Posterior vena cava (tissue), 2 donors: ENCODE results near the gene PDPN. TPM values are rescaled to one million over a fixed set of nuclear protein-coding genes. Genes with fewer than 3 reads are reported as not detected.

Experiments used
- DNase-seq: peaks from one replicate; pipeline ENCODE4 v3.0.0-alpha.2; 2020; ENCODE audit warnings: low spot score
- intact Hi-C, 2 donors: fragments of 100-400 bp; cut with DNase I; formaldehyde crosslinking; loops; one replicate each; pipeline versions ENCODE4 v1.14.1 to v1.14.2; 2022 to 2023
- total RNA-seq, 2 donors: library from RNA; stranded (reverse); fragmentation: NEBNext Ultra II Directional; extraction: Animal tissue kit (Norgen Biotek cat#: 25700); gene quantifications; one replicate each; pipeline ENCODE4 v1.2.1, GENCODE V29; 2021
- donor health status: DM: yes; HTN: yes; CAD: no.
- donor health status: DM: yes; HTN: yes; CAD: no.

Gene PDPN
- total RNA-seq, 2 donors from 2014 or later, result 28.5 to 40.9 TPM

- intact Hi-C loops, result no loop called here
- peak; percentile 9 for DNase-seq
Measured at GRCh38 chr1:13604176-13604575, 20.5 kb downstream of the PDPN start.

DNA sequence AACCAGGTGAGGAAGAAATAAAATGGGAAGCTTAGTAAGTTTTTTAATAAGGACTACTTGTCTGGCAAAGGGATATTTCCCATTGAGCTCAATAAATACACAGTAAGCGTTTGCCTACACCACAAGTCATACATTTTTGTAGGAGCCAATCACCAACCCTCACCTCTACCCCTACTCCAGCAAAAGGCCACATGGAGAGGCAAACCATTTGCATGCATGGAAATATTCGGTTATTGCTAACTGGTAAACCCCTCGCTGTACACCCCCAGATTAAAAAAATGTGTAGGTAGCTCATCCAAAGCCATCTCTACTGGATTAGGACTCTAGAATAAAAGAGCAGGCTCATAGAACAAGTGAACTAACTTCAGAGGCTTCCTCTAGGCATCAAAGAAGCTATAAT is 21.1 kb downstream of the PDPN start:
- intact Hi-C loops, result no loop called here
- no peak for DNase-seq

- DNase-seq, result peak; percentile 52
- intact Hi-C loops, result no loop called here
Measured at GRCh38 chr1:13605159-13605558, 21.5 kb downstream of the PDPN start.

DNA sequence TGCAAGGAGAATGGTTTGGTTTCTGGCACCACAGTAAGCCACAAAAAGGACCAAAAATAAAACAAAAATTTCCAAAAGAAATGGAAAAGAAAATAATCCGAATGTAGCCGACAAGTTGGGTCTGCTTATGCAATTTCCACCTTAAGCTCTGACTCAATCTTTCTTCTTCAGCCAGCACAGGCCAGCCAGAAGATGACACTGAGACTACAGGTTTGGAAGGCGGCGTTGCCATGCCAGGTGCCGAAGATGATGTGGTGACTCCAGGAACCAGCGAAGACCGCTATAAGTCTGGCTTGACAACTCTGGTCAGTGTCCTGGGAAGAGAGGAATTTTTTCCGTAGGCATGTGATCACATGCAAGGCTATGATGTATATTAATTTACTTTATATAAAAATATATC is 23.4 kb downstream of the PDPN start:
- intact Hi-C loops, result no loop called here

DNA sequence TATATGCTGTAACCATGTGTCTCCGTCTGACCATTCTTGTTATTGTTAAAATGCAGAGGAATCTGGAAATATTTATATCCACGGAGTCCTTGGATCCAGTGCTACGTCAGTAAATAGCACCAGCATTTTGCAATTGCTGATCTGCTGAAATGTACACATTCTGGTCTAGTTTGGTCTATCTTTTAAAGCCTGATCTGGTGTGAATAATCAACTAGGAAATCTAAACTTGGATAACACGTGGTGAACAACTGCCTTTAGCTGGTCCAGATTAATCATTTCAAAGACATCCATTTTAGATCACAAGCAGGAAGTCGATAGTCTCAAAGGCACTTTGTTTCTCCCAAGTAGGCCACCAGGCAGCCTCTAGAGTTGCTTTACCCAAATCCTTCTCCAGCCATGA is 32.6 kb downstream of the PDPN start:
- intact Hi-C loops, result no loop called here

More for the DNA sequence above, 23.4 kb downstream of the PDPN start:
- DNase-seq, result peak; percentile 4

DNA sequence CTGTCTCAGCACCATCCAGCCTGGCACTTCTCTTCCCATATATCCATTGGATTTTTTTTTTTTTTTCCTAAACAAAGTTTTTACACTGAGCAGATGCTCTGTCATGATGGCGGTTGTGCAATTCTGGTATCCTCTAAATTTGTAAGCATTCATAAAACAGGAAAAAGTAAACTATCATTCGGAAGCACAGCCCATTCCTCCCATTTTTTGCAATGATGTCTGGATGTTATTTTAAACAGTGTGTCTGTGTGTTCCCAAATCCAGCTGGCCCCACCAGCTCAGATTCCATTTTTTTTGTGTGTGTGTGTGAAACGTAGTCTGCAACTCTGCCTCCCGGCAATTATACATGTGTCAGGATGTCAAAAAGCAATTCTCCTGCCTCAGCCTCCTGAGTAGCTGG is 33.5 kb downstream of the PDPN start:
- peak; percentile 12 for DNase-seq
- intact Hi-C loops, result no loop called here

More for the DNA sequence above, 32.6 kb downstream of the PDPN start:
- no peak for DNase-seq

DNA sequence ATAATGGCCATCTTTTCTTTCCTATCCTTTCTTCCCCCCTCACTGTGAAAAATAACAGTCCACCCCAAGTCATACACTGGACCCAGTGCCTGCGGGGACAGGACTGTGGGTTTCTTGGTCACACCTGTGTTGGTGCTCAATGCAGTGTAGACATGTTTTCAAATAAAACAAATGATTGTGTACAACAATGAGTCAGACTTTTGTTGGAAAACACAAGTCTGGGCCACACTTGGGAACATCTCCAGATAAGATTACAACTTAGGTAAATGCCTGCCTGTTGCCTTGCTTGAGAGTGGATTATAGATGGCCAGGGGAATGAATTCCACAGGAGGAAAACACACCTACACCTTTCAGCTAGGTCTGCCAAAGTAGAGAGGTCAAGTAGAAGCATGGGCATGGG is 34.1 kb downstream of the PDPN start:
- DNase-seq, result no peak
- intact Hi-C loops, result no loop called here

DNA sequence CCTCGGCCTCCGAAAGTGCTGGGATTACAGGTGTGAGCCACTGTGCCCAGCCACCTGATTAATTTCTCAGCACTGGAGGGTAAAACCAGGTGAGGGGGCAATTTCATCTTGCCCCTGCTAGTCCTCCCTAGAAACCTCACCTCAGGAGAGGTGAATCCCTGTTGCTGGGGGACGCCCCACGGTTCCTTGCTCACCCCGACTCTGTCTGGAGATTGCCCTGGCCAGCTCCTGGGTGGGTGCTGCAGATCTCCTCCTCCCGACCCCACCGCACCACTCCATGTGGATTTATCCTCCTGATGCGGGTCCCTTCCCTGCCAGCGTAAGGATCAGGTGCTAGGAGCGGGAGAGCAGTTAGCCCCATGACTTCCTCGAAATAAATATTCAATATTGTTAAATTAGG is 34.9 kb downstream of the PDPN start:
- intact Hi-C loops, result no loop called here
- peak; percentile 72 for DNase-seq

DNA sequence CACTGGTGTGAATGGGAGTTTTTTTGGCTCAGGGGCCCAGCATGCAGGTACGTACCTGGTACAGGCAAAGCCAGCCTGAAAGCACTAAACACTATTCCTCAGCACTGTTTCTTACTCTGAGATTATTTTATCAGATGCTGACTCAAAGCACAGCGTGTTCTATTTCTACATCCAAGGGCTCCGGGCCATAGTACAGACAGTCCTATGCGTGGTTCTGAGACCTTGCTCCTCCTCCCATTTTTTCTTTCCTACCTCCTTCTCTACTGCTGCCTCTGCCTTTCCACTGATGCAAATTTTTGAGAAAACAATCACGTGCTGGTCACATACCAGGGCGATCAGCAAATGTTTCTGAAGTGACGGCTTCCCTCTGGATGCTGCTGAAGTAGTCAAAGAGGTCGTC is 36.3 kb downstream of the PDPN start:
- DNase-seq, result peak; percentile 41
- intact Hi-C loops, result no loop called here

DNA sequence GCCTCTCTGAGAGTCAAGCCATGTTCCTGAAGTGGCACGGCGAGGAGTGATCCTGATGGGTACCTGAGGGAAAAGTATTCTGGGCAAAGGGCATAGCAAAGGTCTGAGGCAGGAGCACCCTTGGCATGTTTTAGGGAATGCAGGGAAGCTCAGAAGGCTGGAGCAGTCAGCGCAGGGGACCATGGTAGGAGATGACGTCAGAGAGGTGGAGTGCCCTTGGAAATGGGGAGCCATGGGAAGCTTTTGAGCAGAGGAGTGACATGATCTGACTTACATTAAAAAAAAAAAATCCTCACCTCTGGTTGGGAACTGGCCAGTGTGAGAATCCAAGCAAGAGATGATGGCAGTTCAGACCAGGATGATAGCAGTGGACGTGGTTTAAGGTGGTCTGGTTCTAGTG is 37.2 kb downstream of the PDPN start:
- peak; percentile 30 for DNase-seq
- intact Hi-C loops, result no loop called here

DNA sequence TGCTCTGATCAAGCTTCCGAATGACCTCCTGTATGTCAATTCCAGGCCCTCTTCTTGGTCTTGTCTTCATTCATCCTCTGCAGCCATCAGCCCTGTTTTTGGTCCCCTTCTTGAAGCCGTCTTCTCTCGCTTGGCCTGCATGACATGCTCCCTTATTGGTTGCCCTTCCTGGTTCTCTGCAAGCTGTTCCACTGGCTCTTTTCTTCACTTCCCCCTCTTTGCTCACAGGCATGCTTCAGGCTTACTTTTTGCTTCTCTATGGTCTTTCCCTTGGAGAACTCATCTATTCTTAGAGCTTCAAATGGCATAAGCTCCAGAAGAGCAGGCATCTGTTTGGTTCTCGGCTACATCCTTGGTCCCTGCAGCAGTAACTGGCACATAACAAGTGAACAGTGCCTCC is 38.8 kb downstream of the PDPN start:
- DNase-seq, result no peak
- intact Hi-C loops, result no loop called here

- peak; percentile 58 for DNase-seq
- intact Hi-C loops, result no loop called here
Measured at GRCh38 chr1:13623021-13623637, 39.5 kb downstream of the PDPN start.

DNA sequence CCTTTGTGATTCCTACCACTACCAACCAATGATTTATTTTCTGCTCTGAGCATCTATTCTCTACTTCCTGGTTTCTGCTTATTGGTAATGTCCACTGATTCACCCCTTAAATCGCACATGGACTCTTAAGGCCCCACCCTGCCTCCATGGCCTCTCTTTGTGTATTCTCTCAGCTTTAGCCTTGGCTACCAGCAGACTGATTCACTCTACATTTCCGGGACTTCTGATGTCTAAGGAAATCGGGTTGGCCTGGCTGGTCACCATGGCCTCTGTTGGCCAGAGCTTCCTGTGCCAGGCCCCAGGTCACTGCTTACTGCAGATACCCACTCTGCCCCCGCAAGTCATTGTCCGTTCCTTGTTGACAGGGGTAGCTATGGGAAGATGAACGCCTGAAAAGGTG is 40.9 kb downstream of the PDPN start:
- intact Hi-C loops, result no loop called here
- peak; percentile 42 for DNase-seq

DNA sequence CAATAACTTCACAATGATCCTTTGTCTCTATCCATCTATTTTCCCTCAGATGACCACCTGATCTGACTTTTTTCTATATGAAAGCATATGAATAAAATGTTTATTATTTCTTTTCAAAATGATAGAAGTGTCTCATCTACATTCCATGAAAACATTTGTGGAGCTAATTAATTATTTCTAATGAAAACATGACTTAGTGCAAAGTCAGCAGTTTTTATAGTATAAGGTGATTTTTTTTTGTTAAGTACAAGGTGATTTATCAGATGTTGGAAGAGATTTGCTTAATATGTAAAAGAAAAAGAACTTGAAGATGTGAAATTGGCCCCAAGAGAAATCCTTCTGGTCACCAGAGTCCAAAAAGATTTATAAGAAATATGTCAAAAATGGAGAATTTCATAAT is 43.5 kb downstream of the PDPN start:
- intact Hi-C loops, result no loop called here

DNA sequence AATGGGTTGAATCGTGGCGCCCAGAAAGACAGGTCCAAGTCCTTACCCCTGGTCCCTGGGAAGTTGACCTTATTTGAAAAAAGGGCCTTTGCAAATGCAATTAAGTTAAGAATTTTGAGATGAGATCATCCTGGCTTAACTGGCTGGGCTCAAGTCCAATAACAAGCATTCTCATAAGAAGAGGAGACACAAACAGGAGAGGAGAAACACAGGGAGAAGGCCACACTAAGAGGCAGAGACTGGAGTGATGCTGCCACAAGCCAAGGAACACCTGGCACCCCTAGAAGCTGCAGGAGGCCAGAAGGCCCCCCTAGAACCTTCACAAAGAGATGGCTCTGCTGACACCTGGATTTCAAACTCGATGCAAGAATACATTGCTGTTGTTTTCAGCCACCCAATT is 44.6 kb downstream of the PDPN start:
- DNase-seq, result no peak
- intact Hi-C loops, result no loop called here

More for the DNA sequence above, 43.5 kb downstream of the PDPN start:
- no peak for DNase-seq

GRCh38 chr1:13628711-13629110 is 45.1 kb downstream of the PDPN start:
- intact Hi-C loops, result no loop called here
- no peak for DNase-seq

DNA sequence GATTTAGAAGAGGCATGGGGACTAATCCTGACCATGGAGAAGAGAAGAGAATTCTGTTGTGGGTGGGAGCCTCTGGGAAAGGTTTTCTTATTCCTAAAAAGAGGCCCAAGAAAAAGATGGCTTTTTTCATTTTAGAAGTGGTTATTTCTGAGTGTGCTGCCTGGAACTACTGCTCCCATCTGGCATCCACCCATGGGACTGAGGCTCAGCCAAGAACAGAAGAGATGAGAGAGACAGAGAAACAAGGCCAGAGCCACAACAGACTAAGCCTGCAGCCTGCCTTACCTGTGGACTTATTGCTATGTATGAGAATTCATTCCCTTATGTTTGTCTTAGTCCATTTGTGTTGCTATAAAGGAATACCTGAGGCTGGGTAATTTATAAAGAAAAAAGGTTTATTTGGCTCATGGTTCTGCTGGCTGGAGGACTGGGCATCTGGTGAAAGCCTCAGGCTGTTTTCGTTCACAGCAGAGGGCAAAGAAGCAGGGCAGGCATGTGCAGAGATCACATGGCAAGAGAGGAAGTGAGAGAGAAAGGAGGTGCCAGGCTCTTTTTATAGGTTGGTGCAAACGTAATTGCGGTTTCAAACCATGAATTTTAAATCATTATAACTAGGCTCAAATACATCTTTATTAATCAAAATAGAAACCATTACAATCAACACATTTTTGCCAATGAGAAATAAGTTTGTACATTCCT is 58.8 kb downstream of the PDPN start:
- DNase-seq, result no peak
- intact Hi-C loops, result no loop called here

GRCh38 chr1:13643017-13643416 is 59.4 kb downstream of the PDPN start:
- DNase-seq, result no peak
- intact Hi-C loops, result no loop called here

DNA sequence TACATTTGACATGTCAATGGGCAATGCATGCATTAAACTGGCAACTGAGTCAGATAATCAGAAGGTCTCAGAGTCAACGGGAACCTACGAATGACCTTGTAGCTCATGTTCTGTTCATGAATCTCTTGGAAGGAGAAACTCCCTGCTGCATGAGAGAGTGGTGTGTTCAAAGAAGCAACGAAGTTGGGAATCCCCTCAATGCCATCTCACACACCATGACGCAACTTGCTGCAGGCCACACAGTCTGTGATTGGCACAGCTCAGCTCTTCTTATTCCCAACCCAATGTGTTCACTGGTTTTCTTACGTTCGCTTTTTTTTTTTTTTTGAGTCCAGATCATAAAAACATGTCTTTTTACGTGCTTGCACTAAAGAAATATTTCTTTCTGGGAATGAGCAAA is 62.9 kb downstream of the PDPN start:
- intact Hi-C loops, result no loop called here
- no peak for DNase-seq

GRCh38 chr1:13651279-13651678 is 67.6 kb downstream of the PDPN start:
- no peak for DNase-seq
- intact Hi-C loops, result no loop called here

GRCh38 chr1:13652238-13652637 is 68.6 kb downstream of the PDPN start:
- no peak for DNase-seq
- intact Hi-C loops, result no loop called here
